Measurements from ENCODE around the gene PLCB4.

The PLCB4 gene

GRCh38 chr20:9163251-9163650 is 94.4 kb downstream of the PLCB4 start:
- no peaks in the 10 kb centered on the region for H3K4me1 ChIP-seq

GRCh38 chr20:9163995-9164394 is 95.1 kb downstream of the PLCB4 start:
- Histone ChIP-seq H3K79me2 (no peaks in the 10 kb centered on the region), H3K4me1 (no peaks in the 10 kb centered on the region), H3K4me2 (ENCODE audit: low read length) (no peak overlapping the region), H2AFZ (no peak overlapping the region), H3K36me3 (ENCODE audit: control insufficient read depth, insufficient read depth, low read length) (no peaks in the 10 kb centered on the region), H3K4me3 (ENCODE audit: low read depth, low read length) (no peak overlapping the region), H3K27ac (no peak overlapping the region), H3K9me3 (ENCODE audit: control insufficient read depth, low read length) (no peaks in the 10 kb centered on the region), H3K9ac (no peak overlapping the region), H3K27me3 (ENCODE audit: control insufficient read depth, insufficient read depth, low read length) (no peaks in the 10 kb centered on the region)
- no peak for TF ChIP-seq CTCF (IDR thresholded peaks at IDR 0.05)

More at GRCh38 chr20:9163251-9163650, 94.4 kb downstream of the PLCB4 start:
- Histone ChIP-seq H3K9ac (no peak overlapping the region), H3K27me3 (ENCODE audit: control insufficient read depth, insufficient read depth, low read length) (no peaks in the 10 kb centered on the region), H3K79me2 (no peaks in the 10 kb centered on the region), H3K4me2 (ENCODE audit: low read length) (no peak overlapping the region), H3K9me3 (ENCODE audit: control insufficient read depth, low read length) (no peaks in the 10 kb centered on the region), H3K27ac (no peak overlapping the region), H3K36me3 (ENCODE audit: control insufficient read depth, insufficient read depth, low read length) (no peaks in the 10 kb centered on the region), H2AFZ (no peak overlapping the region), H3K4me3 (ENCODE audit: low read depth, low read length) (no peak overlapping the region)
- no peak for TF ChIP-seq CTCF (IDR thresholded peaks at IDR 0.05)

GRCh38 chr20:9165261-9165660 is 96.4 kb downstream of the PLCB4 start:
- Histone ChIP-seq H3K4me2 (ENCODE audit: low read length) (no peak overlapping the region), H3K36me3 (ENCODE audit: control insufficient read depth, insufficient read depth, low read length) (no peaks in the 10 kb centered on the region), H3K9me3 (ENCODE audit: control insufficient read depth, low read length) (no peaks in the 10 kb centered on the region), H3K27me3 (ENCODE audit: control insufficient read depth, insufficient read depth, low read length) (no peaks in the 10 kb centered on the region), H3K27ac (no peak overlapping the region), H3K9ac (no peak overlapping the region), H3K4me1 (no peaks in the 10 kb centered on the region), H3K4me3 (ENCODE audit: low read depth, low read length) (no peak overlapping the region), H2AFZ (no peak overlapping the region), H3K79me2 (no peaks in the 10 kb centered on the region)
- TF ChIP-seq CTCF (IDR thresholded peaks at IDR 0.05) = no peak

GRCh38 chr20:9166153-9166780 is 97.4 kb downstream of the PLCB4 start:
- Histone ChIP-seq H3K27me3 (ENCODE audit: control insufficient read depth, insufficient read depth, low read length) (no peaks in the 10 kb centered on the region), H3K4me2 (ENCODE audit: low read length) (no peak overlapping the region), H3K27ac (no peak overlapping the region), H3K4me1 (no peaks in the 10 kb centered on the region), H3K79me2 (no peaks in the 10 kb centered on the region), H3K9ac (no peak overlapping the region), H3K36me3 (ENCODE audit: control insufficient read depth, insufficient read depth, low read length) (no peaks in the 10 kb centered on the region), H2AFZ (no peak overlapping the region), H3K9me3 (ENCODE audit: control insufficient read depth, low read length) (no peaks in the 10 kb centered on the region), H3K4me3 (ENCODE audit: low read depth, low read length) (no peak overlapping the region)
- TF ChIP-seq CTCF (IDR thresholded peaks at IDR 0.05) = no peak

GRCh38 chr20:9169409-9169808 is 100.5 kb downstream of the PLCB4 start:
- no peaks in the 10 kb centered on the region for H3K9me3 ChIP-seq (ENCODE audit: control insufficient read depth, low read length)
- H3K4me3 ChIP-seq (ENCODE audit: low read depth, low read length) = no peak overlapping the region
- no peaks in the 10 kb centered on the region for H3K36me3 ChIP-seq (ENCODE audit: control insufficient read depth, insufficient read depth, low read length)
- H3K27ac ChIP-seq = no peak overlapping the region
- no peaks in the 10 kb centered on the region for H3K27me3 ChIP-seq (ENCODE audit: control insufficient read depth, insufficient read depth, low read length)
- no peak overlapping the region for H3K4me2 ChIP-seq (ENCODE audit: low read length)
- no peaks in the 10 kb centered on the region for H3K79me2 ChIP-seq
- H3K9ac ChIP-seq = no peak overlapping the region
- H2AFZ ChIP-seq = no peak overlapping the region
- TF ChIP-seq CTCF (IDR thresholded peaks at IDR 0.05) = no peak
- no peaks in the 10 kb centered on the region for H3K4me1 ChIP-seq
